GDM1 (cell line): ENCODE measurements around the gene STIM2.
A peak's percentile ranks its signal among the peaks of the same experiment; 100 is the strongest.

Source experiments
- DNase-seq: peaks from one replicate; lab custom pipeline; 2025; lab: John Stamatoyannopoulos, UW

The STIM2 gene

DNA sequence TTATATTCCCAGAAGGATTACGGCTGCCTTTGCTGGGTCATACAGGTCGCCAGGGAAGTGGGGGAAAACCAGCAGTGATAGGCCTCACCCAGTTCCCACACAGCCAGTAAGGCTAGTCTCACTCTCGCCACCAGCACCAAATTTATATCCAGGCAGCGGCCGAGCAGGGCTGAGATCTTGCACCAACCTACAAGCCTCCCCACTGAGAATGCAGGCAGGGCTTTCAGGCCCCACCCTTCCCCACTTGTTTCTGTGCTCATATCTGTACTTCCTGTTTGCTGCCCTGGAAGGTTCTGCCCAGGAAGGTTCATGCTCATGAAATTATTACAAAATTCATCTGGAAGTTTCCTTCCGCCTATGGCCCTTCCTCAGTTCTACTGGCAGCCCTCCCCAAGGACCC is 179.7 kb downstream of the STIM2 start:
- DNase-seq: no peak

DNA sequence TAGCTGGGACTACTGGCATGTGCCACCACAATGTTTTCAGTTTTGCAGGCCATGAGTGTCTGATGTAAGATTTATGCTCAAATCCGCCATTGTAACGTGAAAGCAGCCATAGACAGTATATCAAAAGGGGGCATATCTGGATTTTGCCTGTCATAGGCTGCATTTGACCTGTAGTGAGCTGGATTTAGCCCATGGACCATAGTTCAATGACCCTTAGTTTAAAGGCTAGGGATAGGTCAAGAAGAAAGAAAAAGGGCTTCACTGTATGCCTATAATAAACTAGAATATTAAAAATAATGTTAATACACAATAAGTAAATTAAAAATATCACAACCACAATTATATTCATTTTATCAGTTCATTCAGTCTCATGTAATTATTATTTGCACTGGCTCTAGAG is 181.8 kb downstream of the STIM2 start:
- no peak for DNase-seq

DNA sequence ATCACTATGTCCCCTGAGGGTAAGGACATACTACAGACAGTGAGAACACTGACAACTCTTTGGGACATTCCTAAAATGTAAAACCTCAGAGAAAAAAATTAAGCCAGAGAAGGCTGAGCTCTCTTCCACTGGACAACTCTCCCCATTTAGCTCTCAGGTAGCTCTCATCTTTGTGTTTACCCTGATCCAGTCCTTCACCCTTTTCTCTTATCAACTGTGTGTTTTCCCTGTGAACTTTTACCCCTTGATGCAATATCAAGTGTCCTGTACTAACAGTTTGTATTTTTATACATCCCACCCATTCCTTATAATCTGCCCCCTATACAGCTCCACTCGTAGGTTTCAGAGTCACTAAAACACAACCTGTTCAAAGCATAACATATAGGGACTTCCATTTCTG is 182.6 kb downstream of the STIM2 start:
- DNase-seq: no peak

DNA sequence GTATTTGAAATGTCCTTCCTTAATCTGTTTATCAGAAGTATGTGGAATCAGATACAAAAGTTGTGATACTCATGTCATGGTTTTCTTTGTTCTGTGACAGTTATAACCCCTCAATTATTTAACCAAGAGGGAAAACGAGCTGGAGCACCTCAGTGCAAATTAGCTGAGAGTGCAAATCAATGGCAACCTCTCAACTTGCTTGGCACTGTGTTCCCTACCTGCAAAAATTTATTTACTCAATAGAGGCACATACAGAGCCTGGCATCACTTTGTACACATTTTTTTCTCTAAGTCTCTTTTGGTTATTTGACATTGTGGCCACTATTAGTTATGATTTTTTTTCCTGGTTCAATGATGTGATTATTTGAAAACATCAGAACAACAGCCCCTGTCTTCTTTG is 186.2 kb downstream of the STIM2 start:
- no peak for DNase-seq

DNA sequence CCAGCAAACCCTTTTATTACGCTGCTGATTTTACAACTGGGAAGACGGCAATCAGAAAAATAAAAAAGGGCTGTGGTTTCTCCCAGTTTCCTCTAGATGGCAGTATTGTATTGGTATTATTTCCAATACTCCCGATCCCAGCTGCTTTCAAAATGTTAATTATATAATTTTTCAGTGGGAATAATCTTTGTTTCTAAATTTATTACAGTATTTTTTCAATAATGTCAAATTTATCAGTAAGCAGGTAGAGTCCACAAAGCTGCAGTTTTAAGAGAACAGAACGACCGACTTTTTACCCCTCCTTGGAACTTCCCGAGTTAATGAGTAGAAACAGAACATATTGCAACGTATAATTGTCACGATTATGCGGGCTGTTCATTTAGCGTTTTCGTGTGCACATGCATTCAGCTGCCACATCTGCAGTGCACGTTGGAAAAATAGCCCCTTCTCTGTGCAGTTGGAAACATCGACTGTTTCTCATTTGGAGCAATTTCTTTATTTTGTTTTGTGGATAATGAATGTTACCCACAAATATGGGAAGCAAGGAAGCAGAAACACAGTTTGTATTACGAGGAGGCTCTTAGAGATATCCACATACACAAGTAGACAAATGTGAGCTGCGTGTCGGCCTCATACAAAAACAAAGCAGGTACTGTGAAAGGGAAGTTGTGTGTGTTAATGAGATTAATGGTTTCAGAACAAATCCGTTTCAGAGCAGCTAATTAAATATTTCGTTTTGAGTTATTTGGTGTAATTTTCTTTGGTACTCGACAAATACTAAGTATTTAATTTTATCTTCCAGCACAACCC is 188.0 kb downstream of the STIM2 start:
- DNase-seq: no peak

DNA sequence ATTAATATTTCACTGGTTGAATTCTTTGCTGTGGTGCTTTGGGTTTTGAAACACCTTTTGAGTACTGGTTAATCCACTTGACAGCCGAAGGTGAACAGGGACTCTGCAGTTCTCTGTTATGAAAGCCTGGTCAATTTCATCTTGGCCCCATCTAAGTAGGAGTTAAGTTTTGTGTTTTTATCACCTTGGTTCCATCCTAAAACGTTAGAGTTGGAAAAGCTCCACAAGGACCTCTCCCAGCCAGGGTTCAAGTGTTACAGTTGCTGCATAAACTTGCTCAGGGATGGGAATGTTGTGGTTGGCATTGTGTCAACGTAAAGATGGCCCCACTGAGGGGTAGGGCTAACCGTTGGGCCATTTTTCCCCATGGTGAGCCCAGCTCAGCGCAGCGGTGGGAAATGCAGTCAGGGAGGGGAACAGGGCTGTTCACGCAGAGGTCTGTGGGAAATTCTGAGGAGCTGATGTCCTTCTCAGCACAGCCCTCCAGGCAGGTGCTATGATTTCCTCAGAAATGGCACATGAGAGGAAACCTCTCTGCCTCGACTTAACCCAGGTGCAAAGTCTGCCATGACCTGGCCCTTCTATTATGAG is 188.7 kb downstream of the STIM2 start:
- DNase-seq: no peak

DNA sequence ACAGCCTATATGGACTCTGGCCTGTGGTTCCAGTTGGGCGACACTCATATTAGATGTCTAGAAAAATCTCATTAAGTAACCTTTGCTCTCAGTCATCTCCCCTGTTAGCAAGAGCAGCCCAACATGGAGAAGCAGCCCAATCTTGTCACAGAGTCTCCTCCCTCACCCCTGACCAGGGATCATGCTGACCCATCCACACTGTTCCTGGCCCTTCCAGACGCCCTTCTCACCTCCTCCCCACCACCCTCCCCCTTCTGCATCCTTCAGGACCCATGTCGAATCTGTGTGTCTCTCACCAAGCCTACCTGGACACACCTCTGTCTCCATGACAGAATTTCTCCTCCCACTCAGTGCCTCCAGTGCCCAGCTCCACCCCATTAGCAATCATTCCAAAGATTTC is 190.1 kb downstream of the STIM2 start:
- DNase-seq: no peak

DNA sequence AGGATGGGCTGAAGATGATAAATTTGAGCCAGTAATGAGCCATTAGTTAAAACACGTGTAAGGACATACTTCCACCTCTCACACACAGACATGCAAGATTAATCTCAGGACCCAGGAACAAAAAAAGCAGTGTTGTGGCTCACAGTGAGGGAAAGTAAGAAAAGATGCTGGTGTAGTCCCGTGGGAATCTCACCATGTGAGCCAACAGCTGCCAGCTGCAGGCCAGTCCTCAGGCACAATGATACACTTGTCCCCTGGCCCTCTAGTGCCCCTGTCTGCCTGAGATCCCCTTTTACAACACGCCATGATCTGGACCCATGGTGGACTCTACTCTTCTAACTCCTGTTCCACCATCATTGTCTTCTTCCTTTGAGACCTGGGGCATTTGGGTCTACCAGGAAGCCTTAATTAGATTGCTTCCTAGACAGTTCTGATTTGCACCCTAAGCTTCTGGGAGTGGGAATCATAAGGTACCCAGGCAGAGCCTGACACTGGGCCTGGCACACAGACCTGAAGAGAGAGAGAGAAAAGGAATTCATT is 194.7 kb downstream of the STIM2 start:
- DNase-seq: no peak

DNA sequence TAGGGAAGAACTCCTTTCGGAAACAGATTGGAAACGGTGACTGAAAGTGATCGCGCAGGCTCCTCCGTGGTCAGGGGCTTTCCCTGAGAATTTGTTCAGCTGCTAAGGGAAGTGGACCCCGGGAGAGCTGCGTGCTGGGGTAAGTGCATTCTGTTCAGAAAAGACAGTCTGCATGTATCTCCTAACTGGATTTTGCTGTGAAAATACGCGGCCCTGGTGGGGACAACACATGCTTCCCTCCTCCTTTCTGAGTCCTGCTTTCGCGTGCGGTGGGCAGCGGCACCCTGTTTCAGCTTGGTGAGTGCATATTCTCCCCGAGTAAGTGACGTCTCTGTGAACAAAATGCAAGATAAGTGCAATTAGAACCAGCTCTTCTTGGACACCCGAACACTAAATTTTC is 195.6 kb downstream of the STIM2 start:
- DNase-seq: no peak

DNA sequence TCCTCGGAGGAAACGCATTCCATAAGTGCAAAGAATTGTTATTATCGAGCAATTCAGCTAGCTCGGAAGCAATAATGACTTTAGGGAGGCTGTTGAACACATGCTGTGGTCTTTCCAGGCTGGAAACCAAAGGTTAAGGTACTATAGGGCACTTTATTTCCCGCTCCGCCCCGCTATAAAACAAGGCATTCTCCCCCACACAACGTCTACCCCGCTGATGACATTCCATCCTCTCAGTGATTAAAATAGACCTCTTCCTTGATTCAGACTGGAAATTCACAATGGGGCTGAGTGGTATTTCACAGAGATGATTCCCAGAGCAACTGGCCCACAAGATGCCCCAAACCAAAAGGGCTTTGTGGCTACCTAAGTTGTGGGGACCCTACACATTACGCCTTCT is 196.4 kb downstream of the STIM2 start:
- no peak for DNase-seq

DNA sequence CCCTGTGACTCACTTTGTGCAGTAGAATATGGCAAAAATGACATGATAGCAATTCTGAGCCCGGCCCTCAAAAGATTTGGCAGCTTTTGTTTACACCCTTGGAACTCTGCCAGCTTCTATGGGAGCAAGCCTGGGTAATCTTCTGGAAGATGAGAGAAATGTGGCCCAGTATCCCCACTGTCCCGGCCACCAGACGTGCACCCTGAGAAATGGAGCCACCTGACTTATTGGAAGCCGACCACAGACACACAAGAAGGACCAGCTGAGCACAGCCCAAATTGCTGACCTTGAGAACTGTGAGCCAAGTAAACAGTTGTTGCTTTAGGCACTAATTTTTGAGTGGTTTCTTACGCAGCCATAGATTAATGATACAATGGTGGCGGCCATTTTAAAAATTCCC is 197.0 kb downstream of the STIM2 start:
- no peak for DNase-seq

DNA sequence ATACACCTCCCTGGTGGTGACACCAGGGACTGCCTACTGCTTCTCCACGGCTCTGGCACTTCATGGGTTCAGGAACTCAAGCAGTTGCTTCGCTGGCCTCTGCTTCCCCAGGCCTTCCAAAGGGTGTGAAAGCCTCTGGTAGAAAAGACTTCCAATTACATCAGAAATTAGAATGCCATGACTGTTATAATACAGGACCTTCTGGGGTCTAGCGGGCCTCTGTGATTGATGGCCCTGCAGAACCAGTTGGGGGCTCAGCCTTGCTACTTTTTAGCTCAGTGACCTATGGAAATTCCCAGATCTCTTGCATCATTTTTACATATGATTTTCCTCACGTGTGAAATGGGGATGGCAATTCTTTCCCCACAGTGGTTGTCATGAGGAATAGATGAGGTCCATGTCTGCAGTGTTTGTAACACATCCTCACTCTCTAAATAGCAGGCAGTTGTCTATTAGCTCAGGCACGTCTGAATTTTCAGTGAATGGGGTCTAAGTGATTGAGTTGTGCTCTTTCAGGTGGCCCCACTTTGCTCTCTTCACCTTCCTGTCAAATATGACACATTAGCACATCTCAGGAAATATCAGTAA is 198.3 kb downstream of the STIM2 start:
- no peak for DNase-seq

DNA sequence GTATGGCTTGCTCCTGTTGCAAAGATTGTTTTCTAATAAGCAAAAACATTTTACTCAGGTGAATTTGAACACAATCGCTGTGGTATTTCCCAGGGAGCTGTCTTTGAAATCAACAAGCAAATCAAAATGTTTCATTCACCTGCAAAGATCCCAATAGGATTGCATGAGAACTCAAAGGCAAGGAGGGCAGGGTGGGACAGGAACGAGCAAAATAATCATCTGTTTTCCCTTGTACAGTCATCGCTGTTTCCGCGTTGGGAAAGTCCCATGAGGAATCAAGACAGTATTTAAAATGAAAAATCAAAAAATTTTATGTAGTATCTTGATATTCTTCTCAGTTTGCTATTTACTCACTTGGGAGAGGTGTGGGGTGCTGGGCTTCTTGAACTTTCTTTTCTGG is 198.8 kb downstream of the STIM2 start:
- no peak for DNase-seq

DNA sequence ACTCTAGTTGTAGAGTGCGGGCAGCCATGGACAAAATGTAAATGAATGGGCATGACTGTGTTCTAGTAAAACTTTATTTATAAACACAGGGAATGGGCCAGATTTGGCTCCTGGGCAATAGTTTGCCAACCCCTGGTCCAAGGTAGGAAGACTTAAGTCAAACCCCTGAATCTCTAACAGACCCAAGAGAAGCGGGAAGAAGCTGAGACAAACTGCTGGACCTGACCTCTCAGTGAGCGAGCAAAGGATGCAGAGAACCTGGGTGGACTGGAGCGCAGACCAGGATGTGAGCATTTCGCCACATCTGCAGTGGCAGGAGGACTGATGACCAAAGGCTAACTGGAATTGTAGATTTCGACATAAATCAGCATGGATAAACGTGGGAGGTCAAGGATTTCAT is 201.6 kb downstream of the STIM2 start:
- no peak for DNase-seq

DNA sequence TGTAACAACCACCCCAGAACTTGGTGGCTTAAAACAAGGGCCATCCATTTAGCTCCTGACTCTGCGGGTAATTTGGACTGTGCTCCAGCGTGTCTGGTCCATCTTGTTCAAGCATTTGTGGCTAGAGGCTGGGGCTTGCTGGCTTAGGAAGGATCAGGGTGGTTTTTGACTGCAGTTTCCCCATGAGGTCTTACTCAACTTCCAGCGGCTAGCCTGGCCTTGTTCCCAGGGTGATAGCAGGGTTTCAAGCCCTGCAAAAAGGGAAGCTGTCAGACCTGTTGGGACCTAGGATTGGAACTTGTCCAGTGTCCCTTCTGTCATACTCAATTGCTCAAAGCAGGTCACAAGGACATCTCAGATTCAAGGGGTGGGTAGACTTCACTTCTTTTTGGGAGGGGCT is 205.9 kb downstream of the STIM2 start:
- DNase-seq: peak; percentile 13

DNA sequence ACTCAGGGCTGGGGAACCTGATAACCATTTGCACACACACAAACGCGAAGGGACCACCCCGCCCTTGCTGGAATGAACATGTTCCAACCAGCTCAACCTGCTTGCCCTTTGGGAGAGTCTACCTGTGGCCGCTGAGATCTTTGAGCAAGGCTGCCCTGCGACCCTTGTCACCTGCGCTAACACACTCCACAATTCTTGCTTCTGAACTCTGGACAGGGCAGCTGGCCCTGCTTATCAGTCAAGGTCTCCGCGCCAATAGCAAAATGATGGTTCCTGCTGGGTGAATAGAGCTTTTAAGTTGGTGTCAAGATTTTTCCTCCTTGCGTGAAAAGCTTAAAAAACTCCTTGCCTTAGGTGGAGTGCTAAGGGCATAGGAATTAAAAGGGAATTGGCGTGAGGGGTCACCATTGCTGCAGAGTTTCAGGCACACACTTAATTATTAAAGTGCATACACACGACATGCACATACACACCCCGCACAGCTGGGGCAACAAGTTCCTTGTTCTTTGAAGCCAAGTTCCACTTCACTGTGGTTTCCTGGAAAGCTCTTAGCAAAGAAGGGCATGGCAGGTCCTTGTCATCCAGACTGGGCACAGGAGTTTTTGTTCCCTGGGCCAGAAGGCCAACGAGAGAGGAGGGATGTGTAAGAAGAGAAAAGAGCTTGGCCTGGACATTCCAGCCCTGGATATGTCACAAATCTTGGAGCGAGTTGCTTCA is 207.7 kb downstream of the STIM2 start:
- no peak for DNase-seq
